Measurements from ENCODE around the gene EPHA5. TPM values are rescaled to one million over a fixed set of nuclear protein-coding genes. Genes with fewer than 3 reads are reported as not detected.

Gene EPHA5
- total and polyA plus RNA-seq, 8 donors: 0.08 to 1.8 (median 0.51) TPM; not detected in 2

GRCh38 chr4:65457011-65457410 is 213.3 kb downstream of the EPHA5 start:
- Histone ChIP-seq H3K9me3 (no peaks in the 10 kb centered on the region), H3K27me3 (no peaks in the 10 kb centered on the region), H3K4me3 (no peak overlapping the region), H3K4me1 (no peaks in the 10 kb centered on the region), H3K27ac (no peak overlapping the region), H3K36me3 (no peaks in the 10 kb centered on the region)
- TF ChIP-seq CTCF (IDR thresholded peaks at IDR 0.05) (no peak), EP300 (IDR thresholded peaks at IDR 0.05) (no peak), POLR2A (IDR thresholded peaks at IDR 0.05) (no peak), POLR2AphosphoS5 (IDR thresholded peaks at IDR 0.05) (no peak)
- WGBS, 5 donors: 41 to 62% (median 51%) methylated on average over 2 of the region's 2 CpGs
- intact Hi-C loops (cut with DNase I; ENCODE audit: low total_unique reads): no loop called here
- no peak for DNase-seq

- Histone ChIP-seq H3K9me3 (no peaks in the 10 kb centered on the region), H3K4me3 (no peak overlapping the region), H3K27ac (no peak overlapping the region), H3K36me3 (no peaks in the 10 kb centered on the region), H3K27me3 (no peaks in the 10 kb centered on the region), H3K4me1 (no peaks in the 10 kb centered on the region)
- intact Hi-C loops (cut with DNase I; ENCODE audit: low total_unique reads): no loop called here
- no peak for DNase-seq
- TF ChIP-seq CTCF (IDR thresholded peaks at IDR 0.05) (no peak), POLR2AphosphoS5 (IDR thresholded peaks at IDR 0.05) (no peak), POLR2A (IDR thresholded peaks at IDR 0.05) (no peak), EP300 (IDR thresholded peaks at IDR 0.05) (no peak)
Measured at GRCh38 chr4:65456579-65456978, 213.7 kb downstream of the EPHA5 start.

DNA sequence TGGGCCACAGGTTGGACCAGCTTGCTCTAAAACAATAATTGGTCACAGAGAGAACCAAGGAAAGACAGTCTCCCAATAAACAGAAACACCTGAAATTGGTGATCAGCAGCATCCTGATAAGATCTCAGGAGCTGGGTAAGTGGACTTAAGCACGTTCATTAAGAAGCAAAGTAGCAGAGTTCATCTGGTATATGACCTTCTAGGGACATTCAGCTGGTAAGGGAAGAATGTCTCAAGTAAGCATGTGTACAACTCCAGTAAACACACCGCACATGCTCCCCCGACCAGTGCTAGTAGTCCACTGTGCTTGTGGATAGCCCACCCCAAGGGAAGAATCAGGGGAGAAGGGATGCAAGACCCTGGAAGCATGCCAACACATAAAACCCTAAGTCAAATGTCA is 216.9 kb downstream of the EPHA5 start:
- Histone ChIP-seq H3K4me1 (no peaks in the 10 kb centered on the region), H3K27me3 (no peaks in the 10 kb centered on the region), H3K27ac (no peak overlapping the region), H3K36me3 (no peaks in the 10 kb centered on the region), H3K4me3 (no peak overlapping the region), H3K9me3 (no peaks in the 10 kb centered on the region)
- intact Hi-C loops (cut with DNase I; ENCODE audit: low total_unique reads): no loop called here
- WGBS, 5 donors: 47 to 57% (median 52%) methylated on average over 3 of the region's 3 CpGs
- no peak for TF ChIP-seq POLR2AphosphoS5 (IDR thresholded peaks at IDR 0.05)
- no peak for TF ChIP-seq CTCF (IDR thresholded peaks at IDR 0.05)
- no peak for TF ChIP-seq EP300 (IDR thresholded peaks at IDR 0.05)
- no peak for TF ChIP-seq POLR2A (IDR thresholded peaks at IDR 0.05)
- DNase-seq: no peak

GRCh38 chr4:65450899-65451298 is 219.4 kb downstream of the EPHA5 start:
- no peak for DNase-seq
- 79 to 90% (median 85%) methylated on average over 2 of the region's 2 CpGs for WGBS, 5 donors

More at GRCh38 chr4:65450899-65451298, 219.4 kb downstream of the EPHA5 start:
- TF ChIP-seq CTCF (IDR thresholded peaks at IDR 0.05) (no peak), POLR2AphosphoS5 (IDR thresholded peaks at IDR 0.05) (no peak), POLR2A (IDR thresholded peaks at IDR 0.05) (no peak), EP300 (IDR thresholded peaks at IDR 0.05) (no peak)
- Histone ChIP-seq H3K36me3 (no peaks in the 10 kb centered on the region), H3K4me3 (no peak overlapping the region), H3K4me1 (no peaks in the 10 kb centered on the region), H3K27ac (no peak overlapping the region), H3K9me3 (no peaks in the 10 kb centered on the region), H3K27me3 (no peaks in the 10 kb centered on the region)
- intact Hi-C loops (cut with DNase I; ENCODE audit: low total_unique reads): no loop called here
